Right renal pelvis (tissue), 4 donors: ENCODE measurements around the gene KLF3. TPM values are rescaled to one million over a fixed set of nuclear protein-coding genes. Genes with fewer than 3 reads are reported as not detected.

Experiments used
- DNase-seq, 4 donors: peaks; one replicate each; pipeline ENCODE4 v3.0.0-alpha.2; 2013; ENCODE audit warnings: low read depth in 4 of 4, low spot score in 3 of 4, missing footprints in 1 of 4
- polyA plus RNA-seq, 4 donors: library from polyadenylated mRNA; unstranded; fragments of 120-200 nt; gene quantifications; one replicate each; pipeline ENCODE4 v1.2.1, GENCODE V29; 2013; ENCODE audit not compliant: insufficient read length in 4 of 4

KLF3 gene
- polyA plus RNA-seq, 4 donors = 58.3 to 76.9 (median 72.0) TPM

DNA sequence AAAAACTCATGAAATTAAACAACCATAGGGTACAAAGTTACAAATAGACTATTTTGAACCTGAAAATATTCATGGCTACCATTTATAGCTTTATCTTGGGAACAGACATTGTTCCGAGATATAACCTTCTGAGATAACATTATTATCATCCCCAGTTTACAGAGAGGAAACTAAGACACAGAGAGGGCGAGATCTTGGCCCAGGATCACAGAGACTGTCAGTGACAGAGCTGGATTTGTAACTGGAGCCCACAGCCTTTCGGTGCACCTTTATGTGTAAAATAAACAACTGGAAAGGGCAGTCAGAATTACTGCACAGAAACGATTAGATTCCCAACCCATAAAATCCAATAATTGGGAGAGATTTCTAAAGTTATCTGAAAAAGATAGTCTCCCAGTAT, 28.4 kb downstream of the KLF3 start:
- DNase-seq = no peak

DNA sequence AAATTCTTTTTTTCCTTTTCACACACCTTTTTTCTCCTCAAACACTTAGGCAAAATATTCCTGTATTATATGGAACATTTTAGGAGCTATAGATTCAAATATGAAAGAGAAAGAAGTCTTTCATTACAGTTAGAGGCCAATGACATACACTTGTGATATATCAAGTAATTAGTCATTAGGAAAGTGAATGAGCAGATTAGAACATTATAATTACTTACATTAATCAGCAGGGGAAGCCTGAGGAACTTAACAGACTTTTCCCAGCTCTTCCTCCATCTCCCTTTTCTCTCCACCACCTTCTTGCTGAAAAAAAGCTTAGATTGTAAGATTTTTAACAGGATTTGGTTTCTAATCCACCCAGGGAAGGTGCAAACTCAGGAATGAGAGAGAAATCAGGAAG, 29.6 kb downstream of the KLF3 start:
- DNase-seq = no peak

GRCh38 chr4:38694330-38694729, 30.3 kb downstream of the KLF3 start:
- no peak for DNase-seq

DNA sequence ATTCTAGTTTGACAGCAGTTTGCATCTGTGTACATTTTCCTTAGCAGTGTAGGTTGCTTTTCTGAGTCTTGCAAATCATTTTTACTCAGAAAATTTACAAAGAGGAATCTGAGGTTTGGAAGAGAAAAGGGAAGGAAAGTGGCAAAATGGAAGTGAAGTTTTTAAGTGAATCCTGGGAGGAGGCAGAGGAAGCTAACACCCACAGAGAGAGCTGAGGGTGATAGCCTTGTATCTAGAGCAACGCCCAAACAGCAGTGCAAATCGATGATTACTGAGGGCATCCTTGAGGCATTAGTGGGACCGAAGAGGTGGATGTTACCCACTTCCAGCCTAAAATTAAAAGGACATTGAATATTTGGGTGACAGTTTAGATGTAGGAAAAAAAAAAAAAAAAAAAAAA, 31.8 kb downstream of the KLF3 start:
- DNase-seq = no peak

GRCh38 chr4:38696697-38697096, 32.7 kb downstream of the KLF3 start:
- no peak for DNase-seq

- DNase-seq = no peak
These were observed 34.2 kb downstream of the KLF3 start for GRCh38 chr4:38698176-38698575.

DNA sequence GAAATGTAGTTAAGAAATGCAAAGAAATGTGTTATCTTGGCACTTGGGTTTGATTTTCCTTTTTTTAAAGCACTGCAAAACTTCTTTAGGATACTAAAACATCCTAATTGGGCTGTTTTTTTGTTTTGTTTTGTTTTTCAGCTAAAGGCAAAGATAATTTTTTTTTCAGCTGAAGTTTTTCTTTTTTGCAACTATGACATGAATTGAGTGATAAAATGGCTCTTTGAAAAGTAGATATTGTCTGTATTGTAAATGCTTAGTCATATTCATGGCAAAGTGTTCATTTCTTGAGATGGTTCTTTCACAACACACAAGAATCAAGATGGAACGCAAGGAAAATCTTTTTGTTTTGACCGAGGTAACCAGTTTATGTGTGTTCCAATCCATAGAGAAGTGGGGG, 35.1 kb downstream of the KLF3 start:
- DNase-seq = no peak

DNA sequence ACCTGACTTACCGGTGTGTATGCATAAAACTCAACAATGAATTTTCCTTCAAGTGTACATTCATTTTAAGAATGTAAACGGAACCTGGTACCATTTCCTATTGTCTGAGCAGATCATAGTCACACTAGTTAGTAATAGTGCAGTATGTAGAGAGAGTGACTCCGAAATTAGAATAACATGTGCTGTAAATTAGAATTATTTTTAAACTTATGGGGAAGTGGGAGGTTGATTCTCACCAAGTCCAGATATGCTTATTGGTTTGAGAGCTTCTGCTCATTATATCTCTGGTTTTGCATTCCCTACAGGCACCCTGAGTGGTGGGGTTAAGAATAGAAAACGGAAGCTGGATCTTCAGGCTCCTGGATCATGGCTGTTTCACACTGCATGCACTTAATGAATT, 39.6 kb downstream of the KLF3 start:
- no peak for DNase-seq

- no peak for DNase-seq
These were observed 40.7 kb downstream of the KLF3 start for GRCh38 chr4:38704622-38705154.

DNA sequence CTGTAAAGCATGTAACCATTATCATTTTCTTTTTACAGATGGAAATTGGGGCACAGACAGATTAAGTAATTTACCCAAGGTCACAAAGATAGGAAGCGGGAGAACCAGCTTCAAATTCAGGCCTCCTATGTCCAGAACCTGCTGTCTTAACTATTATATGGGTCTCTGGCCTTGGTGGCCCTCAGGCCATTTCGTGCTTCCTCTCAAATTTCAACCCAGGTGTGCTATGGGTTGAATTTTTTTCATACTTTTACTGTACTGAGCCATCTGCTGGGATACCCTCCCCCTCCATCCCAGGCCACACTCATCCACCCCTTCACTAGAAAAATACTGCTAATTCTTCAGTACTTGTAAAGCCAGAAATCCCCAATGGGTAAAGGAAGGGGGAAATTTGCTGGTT, 42.3 kb downstream of the KLF3 start:
- DNase-seq = no peak

DNA sequence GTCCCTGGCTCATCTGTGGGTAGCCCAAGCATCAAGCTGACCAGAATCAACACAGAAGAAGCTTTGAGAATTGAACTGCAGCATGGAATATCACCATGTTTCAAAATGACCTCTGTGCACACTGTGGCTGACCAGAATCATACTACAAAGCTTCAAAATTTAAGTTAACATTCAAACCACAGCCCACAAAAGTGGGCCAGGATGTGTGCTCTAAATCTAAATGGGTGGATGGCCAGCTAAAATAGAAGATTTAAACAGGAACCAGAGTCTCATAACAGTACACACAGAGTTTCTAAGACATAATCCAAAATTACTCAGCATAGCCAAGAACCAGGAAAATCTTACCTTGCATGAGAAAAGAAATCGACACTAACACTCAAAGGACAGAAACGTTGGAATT, 46.1 kb downstream of the KLF3 start:
- DNase-seq = no peak

DNA sequence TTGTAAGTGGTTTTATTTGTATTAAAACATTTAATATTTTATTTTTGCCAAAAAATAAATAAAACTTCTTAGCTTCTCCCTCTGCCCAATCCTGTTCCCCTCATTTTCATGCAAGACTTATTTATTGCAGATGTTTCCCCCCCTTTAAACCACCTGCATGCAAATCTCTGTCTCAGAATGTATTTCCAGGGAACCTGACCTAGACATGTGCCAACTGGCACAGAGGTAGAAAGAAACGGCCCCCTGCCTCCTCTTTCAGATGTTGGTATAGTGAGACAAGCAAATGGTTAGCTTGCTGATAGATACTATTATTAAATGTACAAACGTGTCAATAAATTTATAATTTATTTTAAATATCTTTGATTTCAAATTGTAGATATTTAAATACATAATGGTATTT, 47.1 kb downstream of the KLF3 start:
- no peak for DNase-seq

GRCh38 chr4:38715050-38715449, 51.1 kb downstream of the KLF3 start:
- DNase-seq = no peak

GRCh38 chr4:38716256-38716655, 52.3 kb downstream of the KLF3 start:
- no peak for DNase-seq

DNA sequence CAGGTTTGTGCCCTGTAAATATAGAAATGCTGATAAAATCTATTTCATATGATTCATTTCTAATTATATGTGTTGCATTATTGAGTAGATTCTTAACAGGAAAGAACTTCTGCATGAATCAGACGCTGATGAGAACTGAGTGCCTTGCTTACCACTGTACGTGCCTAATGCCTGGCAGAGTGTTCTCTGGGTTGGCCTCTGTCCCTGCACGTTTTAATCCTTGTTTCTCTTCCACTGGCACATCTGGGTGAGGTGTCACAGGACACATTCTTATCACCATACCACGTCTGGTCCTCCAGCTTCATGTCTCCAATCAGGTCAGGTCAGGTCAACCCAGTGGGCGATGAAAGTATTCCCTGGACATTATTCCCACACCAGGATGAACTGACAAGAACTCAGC, 53.6 kb downstream of the KLF3 start:
- DNase-seq = no peak

DNA sequence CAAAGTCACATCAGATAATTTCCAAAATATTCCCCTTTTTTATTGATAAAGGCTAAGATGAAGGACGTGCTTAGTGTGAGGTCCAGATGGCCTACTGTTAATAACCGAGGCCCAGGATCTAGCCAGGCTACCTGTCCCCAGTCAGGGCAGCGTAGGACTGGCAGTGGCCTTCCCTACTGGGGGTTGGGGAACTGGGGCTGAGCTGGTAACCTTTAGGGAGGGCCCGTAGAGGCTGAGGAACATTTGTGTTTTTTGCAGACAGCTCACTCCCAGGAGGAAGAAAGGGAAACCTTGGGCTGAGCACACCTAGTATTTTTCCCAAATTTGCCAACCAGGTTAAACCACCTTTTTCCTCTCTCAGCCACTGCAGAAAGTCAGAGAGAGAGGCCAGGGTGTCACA, 59.1 kb downstream of the KLF3 start:
- no peak for DNase-seq

- DNase-seq = no peak
These were observed 59.9 kb downstream of the KLF3 start for GRCh38 chr4:38723726-38724474.

- DNase-seq = no peak
These were observed 60.4 kb downstream of the KLF3 start for GRCh38 chr4:38724475-38724808.

GRCh38 chr4:38728631-38729141, 64.7 kb downstream of the KLF3 start:
- no peak for DNase-seq

GRCh38 chr4:38730493-38730829, 66.5 kb downstream of the KLF3 start:
- no peak for DNase-seq

DNA sequence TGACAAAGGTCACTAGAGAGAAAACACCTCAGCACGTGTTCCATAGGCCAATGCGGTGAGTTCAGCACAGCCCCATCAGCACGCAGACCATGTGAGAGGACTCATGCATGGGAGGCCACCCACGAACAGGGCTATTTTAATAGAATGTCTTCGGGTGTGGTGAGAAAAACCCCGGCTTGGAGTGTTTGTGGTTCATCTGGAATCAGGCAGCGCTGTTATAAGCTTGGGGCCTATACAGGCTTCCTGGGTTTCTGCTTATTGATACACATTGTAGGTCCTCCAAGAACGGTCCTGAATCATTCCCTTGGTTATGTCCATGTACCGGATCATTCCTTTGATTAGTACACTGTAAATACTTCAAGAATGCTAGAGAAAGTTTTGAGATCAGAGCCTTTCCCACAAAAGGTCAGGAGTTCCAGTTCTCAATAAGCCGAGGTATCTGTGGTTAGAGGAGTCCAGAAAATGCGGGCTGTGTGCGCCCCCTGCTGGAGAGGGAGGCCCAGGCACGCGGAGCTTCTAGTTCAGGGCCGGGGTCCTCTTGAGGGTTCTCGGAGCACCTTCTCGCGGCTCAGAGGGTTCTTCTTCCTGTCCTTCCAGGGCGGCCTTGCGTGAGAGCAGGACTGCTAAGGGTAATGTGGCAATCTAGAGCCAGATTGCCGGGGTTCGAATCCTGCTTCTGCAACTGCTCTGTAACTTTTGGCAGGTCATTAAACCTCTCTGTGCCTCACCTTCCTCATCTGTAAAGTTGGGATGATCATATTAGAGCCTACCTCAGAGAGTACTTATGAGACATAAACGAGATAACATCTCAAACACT, 67.0 kb downstream of the KLF3 start:
- peak in 3 of 4 donors; percentile 52 to 57 (median 53) for DNase-seq

DNA sequence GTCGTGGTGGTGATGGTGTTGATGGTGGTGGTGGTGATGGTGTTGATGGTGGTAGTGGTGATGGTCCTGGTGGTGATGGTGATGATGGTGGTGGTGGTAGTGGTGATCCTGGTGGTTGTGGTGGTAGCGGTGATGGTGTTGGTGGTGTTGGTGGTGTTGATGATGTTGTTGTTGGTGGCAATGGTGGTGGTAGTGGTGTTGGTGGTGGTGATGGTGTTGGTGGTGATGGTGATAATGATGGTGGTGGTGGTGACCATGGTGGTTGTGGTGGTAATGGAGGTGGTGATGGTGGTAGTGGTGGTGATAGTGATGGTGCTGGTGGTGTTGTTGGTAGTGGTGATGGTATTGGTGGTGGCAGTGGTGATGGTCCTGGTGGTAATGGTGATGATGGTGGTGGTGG, 69.7 kb downstream of the KLF3 start:
- no peak for DNase-seq
